Measurements from ENCODE around the gene GPR55.
A peak's percentile ranks its signal among the peaks of the same experiment; 100 is the strongest.

GPR55 gene

DNA sequence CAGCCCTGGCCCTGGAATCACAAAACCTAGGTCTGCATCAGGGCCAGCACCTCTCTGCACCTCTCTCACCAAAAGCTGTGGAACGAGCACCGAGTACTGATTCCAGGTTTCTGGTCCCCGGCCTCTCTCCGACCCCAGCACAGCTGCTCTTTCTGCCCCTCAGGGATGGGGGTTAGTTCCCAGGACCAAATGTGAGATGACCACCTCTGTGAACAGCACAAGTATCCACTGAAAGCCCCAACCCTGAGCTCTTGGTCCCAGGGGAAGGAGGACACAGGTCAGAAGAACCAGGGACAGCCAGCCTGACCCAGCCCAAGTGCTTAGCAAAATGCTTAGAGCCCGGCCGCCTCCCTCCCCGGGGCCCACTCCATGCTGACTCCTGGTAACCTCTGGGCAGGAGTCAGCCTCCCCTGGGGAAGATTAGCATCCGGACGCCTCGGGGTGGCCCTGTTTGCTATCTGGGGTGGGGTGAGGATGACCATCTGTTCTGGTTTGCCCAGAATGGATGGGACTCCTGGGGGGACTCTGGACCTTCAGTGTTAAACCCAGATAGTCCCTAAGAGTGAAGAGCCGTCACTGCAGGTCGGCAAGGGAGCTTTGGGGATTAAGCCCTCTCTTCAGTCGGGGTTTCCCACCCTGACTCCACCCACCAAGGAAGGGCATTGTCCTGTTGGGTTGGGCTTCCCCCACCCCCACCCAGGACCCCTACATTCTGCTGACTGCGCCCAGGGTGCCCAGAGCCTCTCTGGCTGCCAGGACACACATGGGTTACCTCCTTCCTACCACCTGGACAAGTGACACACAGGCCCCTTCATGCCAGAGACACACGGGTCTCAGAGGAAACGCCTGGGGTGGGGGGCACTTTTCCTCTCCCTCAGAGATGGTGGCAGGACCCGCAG, 9.4 kb upstream of the GPR55 start:
- no peak for DNase-seq

- no peak for DNase-seq
Measured at GRCh38 chr2:230933521-230934180, 8.6 kb upstream of the GPR55 start.

GRCh38 chr2:230932556-230933511, 7.8 kb upstream of the GPR55 start:
- peak in 1 of 51 donors; percentile 18 for DNase-seq

DNA sequence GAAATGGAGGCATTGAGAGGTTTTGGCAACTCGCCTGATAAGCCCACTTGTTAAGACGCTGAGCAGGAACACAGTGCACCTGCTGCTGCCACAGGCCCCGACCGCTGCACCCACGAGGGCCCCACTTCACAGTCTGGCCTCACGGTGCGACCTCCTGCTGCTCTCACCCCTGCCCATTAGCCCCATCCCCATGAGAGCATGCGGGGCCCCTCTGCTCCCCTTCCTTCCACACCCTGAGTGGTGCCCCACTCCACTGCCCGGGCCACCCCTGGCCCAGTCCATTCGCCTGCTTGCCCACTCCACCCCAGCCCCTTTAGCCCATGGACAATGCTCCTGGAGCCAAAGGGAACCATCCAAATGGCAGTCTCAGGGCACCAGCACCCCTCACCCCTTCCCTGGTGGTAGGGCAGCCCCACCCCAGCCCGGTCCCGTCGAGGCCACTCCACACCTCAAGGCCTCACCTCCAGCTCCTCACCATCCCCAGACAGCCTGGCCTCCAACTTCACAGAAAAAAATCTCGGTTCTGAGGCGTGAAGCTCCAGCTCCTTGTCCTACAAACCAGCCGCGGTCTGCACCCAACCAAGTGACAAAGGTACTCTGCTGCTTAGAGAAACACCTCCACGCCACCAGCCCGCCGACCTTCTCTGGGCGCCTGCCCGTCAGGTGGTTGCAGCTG, 6.7 kb upstream of the GPR55 start:
- DNase-seq, result no peak

- no peak for DNase-seq
Measured at GRCh38 chr2:230930928-230931555, 6.0 kb upstream of the GPR55 start.

- no peak for DNase-seq
Measured at GRCh38 chr2:230930149-230930780, 5.2 kb upstream of the GPR55 start.

GRCh38 chr2:230929381-230930148, 4.5 kb upstream of the GPR55 start:
- DNase-seq, result no peak

DNA sequence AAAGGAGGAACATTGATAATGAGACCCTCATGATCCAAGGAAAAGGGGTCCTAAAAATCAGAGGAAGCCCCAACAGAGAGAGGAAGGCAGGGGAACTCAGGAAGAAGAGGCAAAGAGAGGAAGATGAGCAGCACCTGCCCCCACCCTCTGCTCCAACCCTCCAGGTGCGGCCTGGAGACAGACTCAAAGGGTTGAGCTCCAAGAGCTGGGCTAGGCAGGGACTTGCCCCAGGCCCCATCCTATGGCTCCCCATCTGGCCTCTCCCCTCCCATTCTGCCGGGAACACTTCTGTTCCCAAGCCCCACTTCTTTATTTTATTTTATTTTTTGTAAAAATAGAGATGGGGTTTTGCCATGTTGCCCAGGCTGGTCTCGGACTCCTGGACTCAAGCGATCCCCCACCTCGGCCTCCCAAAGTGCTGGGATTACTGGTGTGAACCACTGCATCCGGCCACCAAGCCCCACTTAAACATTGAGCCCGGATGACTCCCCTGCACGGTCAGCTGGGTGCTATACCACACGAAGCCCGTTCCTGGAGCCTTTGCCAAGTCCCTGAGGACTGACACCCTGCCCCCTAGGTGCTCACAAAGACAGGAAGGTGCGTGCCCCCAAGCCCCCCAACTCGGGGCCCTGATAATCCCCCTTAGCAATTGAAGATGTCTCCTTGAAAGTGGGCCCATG, 3.8 kb upstream of the GPR55 start:
- DNase-seq, result no peak

DNA sequence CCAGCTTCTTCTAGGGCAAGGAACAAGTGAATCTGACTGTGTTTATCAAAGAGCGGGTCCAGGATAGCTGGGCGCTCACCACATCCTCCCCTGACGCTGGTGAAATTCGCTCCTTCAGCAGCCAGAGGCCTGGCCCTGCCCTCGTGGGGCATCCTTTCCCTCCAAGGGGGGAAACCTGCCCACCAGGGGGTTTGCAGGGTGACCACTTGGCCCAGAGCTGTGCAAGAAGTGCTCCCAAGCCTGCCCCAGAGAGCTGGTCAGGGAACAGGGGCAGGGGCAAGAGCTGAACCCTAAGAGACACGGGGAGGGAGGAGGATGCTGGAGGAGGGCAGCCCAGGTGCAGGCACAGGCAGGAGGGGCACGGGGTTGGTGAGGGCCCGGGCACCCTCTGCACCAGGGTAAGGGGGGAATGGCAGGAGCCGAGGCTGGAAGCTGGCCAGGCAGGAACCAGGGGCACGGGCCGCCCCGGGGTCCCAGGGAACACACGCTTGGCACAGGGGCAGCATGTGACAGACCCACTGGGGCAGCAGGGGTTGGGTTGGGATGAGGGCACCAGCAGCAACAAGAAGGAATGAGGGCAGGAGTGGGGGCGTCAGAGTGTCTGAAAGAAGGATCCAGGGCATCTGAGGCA, 2.8 kb upstream of the GPR55 start:
- no peak for DNase-seq

GRCh38 chr2:230925879-230926765, 1.1 kb upstream of the GPR55 start:
- no peak for DNase-seq

GRCh38 chr2:230925443-230925878, 419 bp upstream of the GPR55 start:
- DNase-seq, result no peak

DNA sequence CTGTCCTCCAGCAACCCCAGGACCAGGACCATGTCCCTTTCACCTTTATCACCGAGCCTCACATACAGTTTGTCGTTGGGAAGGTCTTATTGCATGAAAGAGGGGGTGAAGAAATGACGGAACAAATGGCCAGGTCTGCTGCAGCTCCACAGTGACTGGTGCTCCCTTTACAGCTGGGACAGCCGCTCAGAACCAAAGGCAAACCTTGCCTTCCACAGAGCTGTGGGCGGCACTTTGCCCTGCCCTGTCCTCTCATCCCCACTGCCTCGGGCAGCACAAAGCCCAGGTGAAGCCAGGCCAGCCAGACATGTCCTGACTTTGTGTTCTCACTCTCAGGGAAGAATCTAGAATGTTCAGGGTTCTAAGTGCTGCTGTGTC, 961 bp downstream of the GPR55 start:
- DNase-seq, result no peak

- no peak for DNase-seq
Measured at GRCh38 chr2:230922951-230923717, 1.9 kb downstream of the GPR55 start.

DNA sequence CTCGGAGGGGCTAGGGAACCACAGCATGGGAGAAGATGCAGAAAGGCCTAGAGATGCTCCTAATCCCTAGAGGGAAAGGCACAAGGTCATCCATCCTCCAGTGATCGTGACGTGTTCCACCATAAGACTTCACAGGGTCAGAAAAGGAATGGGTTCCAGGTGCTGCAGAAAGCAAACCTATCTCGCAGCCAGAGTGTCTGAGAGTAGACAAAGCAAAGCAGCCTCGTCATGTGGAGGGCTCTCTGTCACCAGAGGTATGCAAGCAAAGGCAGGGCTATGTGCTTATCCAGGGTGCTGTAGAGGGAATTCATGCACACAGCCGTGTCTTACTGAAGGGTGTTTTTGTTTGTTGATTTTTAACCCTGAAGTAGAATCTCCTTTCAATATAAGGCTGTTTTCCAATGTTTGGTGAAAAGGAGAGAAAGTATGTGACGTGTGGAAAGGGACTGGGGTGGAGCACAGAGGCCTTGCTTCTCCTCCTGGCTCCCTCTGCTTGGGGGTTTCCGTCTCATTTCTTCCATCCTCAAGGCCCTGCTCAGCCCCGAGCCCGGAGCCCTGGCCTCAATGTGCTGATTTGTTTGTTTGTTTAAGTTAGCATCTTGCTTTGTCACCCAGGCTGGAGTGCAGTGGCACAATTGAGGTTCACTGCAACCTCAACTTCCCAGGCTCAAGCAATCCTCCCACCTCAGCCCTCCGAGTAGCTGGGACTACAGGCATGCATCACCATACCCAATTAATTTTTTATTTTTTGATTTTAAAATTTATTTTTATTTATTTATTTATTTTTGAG, 3.0 kb downstream of the GPR55 start:
- no peak for DNase-seq

DNA sequence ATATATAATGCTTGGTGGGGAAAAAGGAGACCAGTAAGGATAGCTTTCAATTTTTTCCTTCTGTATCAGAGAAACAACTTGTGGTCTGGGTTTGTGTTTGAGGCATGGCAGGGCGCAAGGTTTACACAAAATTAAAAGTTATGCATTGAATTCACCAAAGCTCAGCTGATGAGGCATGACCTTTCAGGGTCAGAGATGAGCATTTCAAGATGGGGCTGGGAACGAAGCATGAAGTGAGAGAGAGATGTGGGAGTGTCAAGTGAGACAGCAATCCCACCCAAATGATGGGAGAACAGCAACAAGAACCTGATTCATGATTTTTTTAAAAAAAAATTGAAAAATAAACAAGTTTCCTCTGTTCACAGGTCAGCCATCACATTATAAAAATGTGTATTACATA, 4.9 kb downstream of the GPR55 start:
- DNase-seq, result no peak

GRCh38 chr2:230919681-230920080, 5.4 kb downstream of the GPR55 start:
- DNase-seq, result no peak

Measured in hypothalamus (tissue), 51 donors.